ENCODE measurements around the gene ZNF358. TPM values are rescaled to one million over a fixed set of nuclear protein-coding genes. Genes with fewer than 3 reads are reported as not detected.
A peak's percentile ranks its signal among the peaks of the same experiment; 100 is the strongest.

The ZNF358 gene
- 1 to 10 TPM; 8.4 to 8.7 TPM for total RNA-seq
- 1 to 10 TPM in 1 of 2 donors, not detected in 1; 1.6 TPM for polyA plus RNA-seq

- intact Hi-C loops (cut with micrococcal nuclease), result loop anchor here (2.0 kb wide), 1 partner anchor 19 kb away; the partner anchor contains the start of gene PNPLA6
- DNase-seq, result no peak
- Mint-ChIP-seq H3K4me3 (peak within 1 kb of the TSS; percentile 68 to 91 (median 85)), H3K9me3 (no peaks in the 10 kb centered on the region), H3K27me3 (peaks cover 8 to 16% of the 10 kb centered on the region in 2 donors), H3K36me3 (peaks cover 0 to 3% of the 10 kb centered on the region in 2 donors), H3K27ac (peak within 1 kb of the TSS in 6 of 7 donors; percentile 38 to 95 (median 82)), H3K4me1 (peaks cover 4 to 23% (median 11%) of the 10 kb centered on the region in 4 donors)
- no peaks in the 10 kb centered on the region for H3K36me3 ChIP-seq (ENCODE audit: insufficient read depth, low read length)
- POLR2A ChIA-PET (ENCODE audit: partially characterized antibody), result interaction anchor here (1.3 to 1.6 kb wide), 2 partner anchors 19 to 114 kb away, joined by 3 to 7 read pairs; partner anchors contain the start of genes PET100 and XAB2
- peaks cover 4% of the 10 kb centered on the region for H3K27me3 ChIP-seq (ENCODE audit: insufficient read depth, low read length)
- no peaks in the 10 kb centered on the region for H3K9me3 ChIP-seq (ENCODE audit: control insufficient read depth in 1 of 2, low read length in 2 of 2)
- H3K27ac ChIP-seq (ENCODE audit: low read depth, low read length), result no peak within 1 kb of the TSS
- peak within 1 kb of the TSS in 1 of 2 donors; percentile 32 for H3K4me3 ChIP-seq (ENCODE audit: low read length in 2 of 2)
- CTCF ChIA-PET (ENCODE audit: partially characterized antibody), result interaction anchor here (0.6 kb wide), 1 partner anchor 11 kb away, joined by 3 read pairs; no protein-coding TSS in a partner anchor
- peaks cover 10% of the 10 kb centered on the region for H3K4me1 ChIP-seq (ENCODE audit: insufficient read depth, low read length)
Observed at GRCh38 chr19:7515645-7516151, at the start of gene ZNF358. TSS of gene ZNF358 (plus strand) at chr19:7516103. CDS start at chr19:7519243, 3,140 bp downstream.

GRCh38 chr19:7467009-7467989 lies 48.6 kb upstream of the ZNF358 start:
- ChIA-PET CTCF (ENCODE audit: partially characterized antibody) (no interaction called here), POLR2A (ENCODE audit: partially characterized antibody) (interaction anchor here (1.0 to 1.5 kb wide), 2 partner anchors 9 to 12 kb away, joined by 3 to 4 read pairs; no protein-coding TSS in a partner anchor)
- Histone ChIP-seq H3K27me3 (ENCODE audit: insufficient read depth, low read length) (no peaks in the 10 kb centered on the region), H3K4me1 (ENCODE audit: insufficient read depth, low read length) (no peaks in the 10 kb centered on the region), H3K36me3 (ENCODE audit: insufficient read depth, low read length) (peaks cover 84% of the 10 kb centered on the region), H3K27ac (ENCODE audit: low read depth, low read length) (no peak overlapping the region), H3K4me3 (ENCODE audit: low read length in 2 of 2) (no peak overlapping the region), H3K9me3 (ENCODE audit: control insufficient read depth in 1 of 2, low read length in 2 of 2) (no peaks in the 10 kb centered on the region)
- H3K4me3 Mint-ChIP-seq, result no peak overlapping the region
- no peaks in the 10 kb centered on the region for H3K27me3 Mint-ChIP-seq
- peak overlapping the region in 1 of 7 donors; percentile 55 for H3K27ac Mint-ChIP-seq
- H3K4me1 Mint-ChIP-seq, result peaks cover 0 to 4% (median under 1%) of the 10 kb centered on the region in 4 donors
- H3K36me3 Mint-ChIP-seq, result peaks cover 24 to 26% of the 10 kb centered on the region in 2 donors
- intact Hi-C loops (cut with micrococcal nuclease), result no loop called here
- DNase-seq, result no peak
- H3K9me3 Mint-ChIP-seq, result peaks cover 0 to 2% (median 0%) of the 10 kb centered on the region in 8 donors

GRCh38 chr19:7468840-7469239 lies 47.1 kb upstream of the ZNF358 start:
- Mint-ChIP-seq H3K4me3 (no peak overlapping the region), H3K36me3 (peaks cover 20 to 22% of the 10 kb centered on the region in 2 donors), H3K27me3 (no peaks in the 10 kb centered on the region), H3K4me1 (peaks cover 0 to 4% (median under 1%) of the 10 kb centered on the region in 4 donors), H3K27ac (no peak overlapping the region), H3K9me3 (peaks cover 0 to 2% (median 0%) of the 10 kb centered on the region in 8 donors)
- CTCF ChIA-PET (ENCODE audit: partially characterized antibody), result interaction anchor here (1.2 kb wide), 1 partner anchor 28 kb away, joined by 3 read pairs; a partner anchor contains a TSS
- no peaks in the 10 kb centered on the region for H3K4me1 ChIP-seq (ENCODE audit: insufficient read depth, low read length)
- POLR2A ChIA-PET (ENCODE audit: partially characterized antibody), result interaction anchor here (0.8 kb wide), 1 partner anchor 65 kb away, joined by 5 read pairs; no protein-coding TSS in a partner anchor
- H3K4me3 ChIP-seq (ENCODE audit: low read length in 2 of 2), result no peak overlapping the region
- intact Hi-C loops (cut with micrococcal nuclease), result no loop called here
- DNase-seq, result no peak
- no peaks in the 10 kb centered on the region for H3K9me3 ChIP-seq (ENCODE audit: control insufficient read depth in 1 of 2, low read length in 2 of 2)
- H3K27me3 ChIP-seq (ENCODE audit: insufficient read depth, low read length), result no peaks in the 10 kb centered on the region
- no peak overlapping the region for H3K27ac ChIP-seq (ENCODE audit: low read depth, low read length)
- H3K36me3 ChIP-seq (ENCODE audit: insufficient read depth, low read length), result peaks cover 70% of the 10 kb centered on the region

- no peak overlapping the region for H3K4me3 Mint-ChIP-seq
- intact Hi-C loops (cut with micrococcal nuclease), result no loop called here
- ChIA-PET POLR2A (ENCODE audit: partially characterized antibody) (no interaction called here), CTCF (ENCODE audit: partially characterized antibody) (interaction anchor here (1.2 kb wide), 1 partner anchor 27 kb away, joined by 3 read pairs; a partner anchor contains a TSS)
- Histone ChIP-seq H3K27ac (ENCODE audit: low read depth, low read length) (no peak overlapping the region), H3K4me1 (ENCODE audit: insufficient read depth, low read length) (no peaks in the 10 kb centered on the region), H3K9me3 (ENCODE audit: control insufficient read depth in 1 of 2, low read length in 2 of 2) (no peaks in the 10 kb centered on the region), H3K36me3 (ENCODE audit: insufficient read depth, low read length) (peaks cover 64% of the 10 kb centered on the region), H3K27me3 (ENCODE audit: insufficient read depth, low read length) (no peaks in the 10 kb centered on the region), H3K4me3 (ENCODE audit: low read length in 2 of 2) (no peak overlapping the region)
- peaks cover 0 to 2% (median 0%) of the 10 kb centered on the region in 8 donors for H3K9me3 Mint-ChIP-seq
- peak overlapping the region in 1 of 7 donors; percentile 41 for H3K27ac Mint-ChIP-seq
- H3K36me3 Mint-ChIP-seq, result peaks cover 16% of the 10 kb centered on the region in 2 donors
- DNase-seq, result no peak
- peaks cover 0 to 4% (median under 1%) of the 10 kb centered on the region in 4 donors for H3K4me1 Mint-ChIP-seq
- no peaks in the 10 kb centered on the region for H3K27me3 Mint-ChIP-seq
Observed at GRCh38 chr19:7469669-7470285, 46.1 kb upstream of the ZNF358 start.

GRCh38 chr19:7470540-7471305 lies 45.2 kb upstream of the ZNF358 start:
- Histone ChIP-seq H3K27me3 (ENCODE audit: insufficient read depth, low read length) (no peaks in the 10 kb centered on the region), H3K4me3 (ENCODE audit: low read length in 2 of 2) (no peak overlapping the region), H3K4me1 (ENCODE audit: insufficient read depth, low read length) (no peaks in the 10 kb centered on the region), H3K36me3 (ENCODE audit: insufficient read depth, low read length) (peaks cover 54% of the 10 kb centered on the region), H3K27ac (ENCODE audit: low read depth, low read length) (no peak overlapping the region), H3K9me3 (ENCODE audit: control insufficient read depth in 1 of 2, low read length in 2 of 2) (no peaks in the 10 kb centered on the region)
- H3K9me3 Mint-ChIP-seq, result peaks cover 0 to 2% (median 0%) of the 10 kb centered on the region in 8 donors
- H3K27me3 Mint-ChIP-seq, result no peaks in the 10 kb centered on the region
- POLR2A ChIA-PET (ENCODE audit: partially characterized antibody), result interaction anchor here (0.9 kb wide), 1 partner anchor 52 kb away, joined by 3 read pairs; the partner anchor contains the start of gene MCOLN1
- DNase-seq, result no peak
- H3K4me1 Mint-ChIP-seq, result peaks cover 0 to 4% (median under 1%) of the 10 kb centered on the region in 4 donors
- peaks cover 14% of the 10 kb centered on the region in 2 donors for H3K36me3 Mint-ChIP-seq
- CTCF ChIA-PET (ENCODE audit: partially characterized antibody), result no interaction called here
- H3K27ac Mint-ChIP-seq, result peak overlapping the region in 1 of 7 donors; percentile 42
- intact Hi-C loops (cut with micrococcal nuclease), result no loop called here
- H3K4me3 Mint-ChIP-seq, result no peak overlapping the region

GRCh38 chr19:7471696-7472615 lies 43.9 kb upstream of the ZNF358 start:
- Mint-ChIP-seq H3K27ac (no peak overlapping the region), H3K27me3 (no peaks in the 10 kb centered on the region), H3K4me3 (no peak overlapping the region), H3K36me3 (peaks cover 14% of the 10 kb centered on the region in 2 donors), H3K4me1 (peaks cover 0 to 4% (median under 1%) of the 10 kb centered on the region in 4 donors), H3K9me3 (peaks cover 0 to 2% (median 0%) of the 10 kb centered on the region in 8 donors)
- no peaks in the 10 kb centered on the region for H3K9me3 ChIP-seq (ENCODE audit: control insufficient read depth in 1 of 2, low read length in 2 of 2)
- intact Hi-C loops (cut with micrococcal nuclease), result no loop called here
- H3K4me1 ChIP-seq (ENCODE audit: insufficient read depth, low read length), result no peaks in the 10 kb centered on the region
- no peak for DNase-seq
- CTCF ChIA-PET (ENCODE audit: partially characterized antibody), result no interaction called here
- peaks cover 50% of the 10 kb centered on the region for H3K36me3 ChIP-seq (ENCODE audit: insufficient read depth, low read length)
- POLR2A ChIA-PET (ENCODE audit: partially characterized antibody), result interaction anchor here (0.9 kb wide), 1 partner anchor 50 kb away, joined by 3 read pairs; the partner anchor contains the start of gene MCOLN1
- H3K27ac ChIP-seq (ENCODE audit: low read depth, low read length), result no peak overlapping the region
- no peaks in the 10 kb centered on the region for H3K27me3 ChIP-seq (ENCODE audit: insufficient read depth, low read length)
- H3K4me3 ChIP-seq (ENCODE audit: low read length in 2 of 2), result no peak overlapping the region

All from CD4-positive, alpha-beta memory T cell (primary cell).